Right forelimb (tissue), 1 donor: Measurements from ENCODE around the gene CNNM2.
"Not testable (repeated sequence)": the region's sequence is repeated elsewhere in the genome, so short reads cannot be mapped to it uniquely, and the experiment has no call there.

Experiments used
- DNase-seq: peaks from one replicate; pipeline ENCODE4 v3.0.0-alpha.2; 2018

The CNNM2 gene

DNA sequence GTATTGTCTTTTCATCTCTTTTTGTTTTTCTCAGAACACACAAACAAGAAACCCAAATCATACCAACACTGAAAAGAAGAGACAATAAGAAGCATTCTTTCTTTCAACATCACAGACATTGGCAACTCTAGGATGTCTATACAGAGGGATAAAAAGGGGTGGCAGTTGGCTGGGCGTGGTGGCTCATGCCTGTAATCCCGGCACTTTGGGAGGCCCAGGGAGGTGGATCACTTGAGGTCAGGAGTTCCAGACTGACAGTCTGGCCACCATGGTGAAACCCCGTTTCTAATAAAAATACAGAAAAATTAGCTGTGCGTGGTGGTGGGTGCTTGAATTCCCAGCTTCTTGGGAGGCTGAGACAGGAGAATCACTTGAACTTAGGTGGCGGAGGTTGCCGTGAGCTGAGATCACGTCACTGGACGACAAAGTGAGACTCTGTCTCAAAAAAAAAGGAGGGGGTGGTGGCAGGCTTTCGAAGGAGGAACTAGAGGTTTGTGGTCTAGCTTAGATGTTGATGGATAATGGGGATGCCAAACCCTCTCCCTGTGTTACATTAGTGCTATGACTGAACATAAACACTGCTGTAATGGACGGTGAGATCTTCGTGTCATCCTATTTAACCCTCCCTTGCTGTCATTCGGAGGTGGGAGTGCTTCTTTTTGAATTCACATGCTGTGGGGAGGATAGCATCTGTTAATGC, 9.4 kb downstream of the CNNM2 start:
- DNase-seq, result no peak

GRCh38 chr10:102928442-102928841, 10.3 kb downstream of the CNNM2 start:
- not testable (repeated sequence) for DNase-seq

DNA sequence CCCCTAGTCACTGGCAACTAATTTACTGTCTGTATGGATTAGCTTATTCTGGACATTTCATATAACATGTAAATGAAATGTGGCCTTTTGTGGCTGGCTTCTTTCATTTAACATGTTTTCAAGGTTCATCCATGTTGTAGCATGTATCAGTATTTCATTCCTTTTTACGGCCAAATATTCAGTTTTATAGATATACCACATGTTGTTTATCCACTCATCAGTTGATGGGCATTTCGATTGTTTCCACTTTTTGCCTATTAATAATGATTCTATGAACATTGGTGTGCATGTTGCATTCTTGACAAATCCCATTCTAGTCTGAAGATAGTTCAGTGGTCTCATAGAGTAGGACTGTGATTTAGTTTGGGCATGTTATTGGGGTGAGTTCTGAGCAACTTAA, 12.6 kb downstream of the CNNM2 start:
- no peak for DNase-seq

DNA sequence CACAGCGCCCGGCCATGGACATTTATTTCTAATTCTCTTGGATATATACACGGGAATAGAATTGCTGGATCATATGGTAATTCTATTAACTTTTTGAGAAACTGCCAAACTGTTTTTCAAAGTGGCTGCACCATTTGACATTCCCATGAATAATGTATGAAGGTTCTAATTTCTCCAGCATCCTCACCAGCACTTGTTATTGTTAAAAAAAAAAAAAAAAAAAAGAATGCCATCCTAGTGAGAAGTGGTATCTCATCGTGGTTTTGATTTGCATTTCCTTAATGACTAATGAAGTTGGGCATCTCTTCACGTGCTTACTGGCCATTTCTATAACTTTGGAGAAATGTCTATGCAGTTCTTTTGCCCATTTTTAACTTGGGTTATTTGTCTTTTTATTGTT, 13.5 kb downstream of the CNNM2 start:
- DNase-seq, result no peak

DNA sequence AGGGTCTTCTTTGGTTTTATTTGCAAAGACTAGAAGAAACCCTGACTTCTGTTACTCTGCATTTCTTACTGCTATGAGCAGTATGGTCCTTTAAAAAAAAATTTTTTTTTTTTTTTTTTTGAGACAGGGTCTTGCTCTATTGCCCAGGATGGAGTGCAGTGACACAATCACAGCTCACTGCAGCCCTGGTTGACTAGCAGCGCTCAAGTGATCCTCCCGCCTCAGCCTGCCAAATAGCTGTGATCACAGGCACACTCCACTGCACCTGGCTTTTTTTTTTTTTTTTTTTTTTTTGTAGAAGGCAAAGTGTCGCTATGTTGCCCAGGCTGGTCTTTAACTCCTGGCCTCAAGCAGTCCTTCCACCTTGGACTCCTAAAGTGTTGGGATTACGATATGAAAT, 17.4 kb downstream of the CNNM2 start:
- no peak for DNase-seq

DNA sequence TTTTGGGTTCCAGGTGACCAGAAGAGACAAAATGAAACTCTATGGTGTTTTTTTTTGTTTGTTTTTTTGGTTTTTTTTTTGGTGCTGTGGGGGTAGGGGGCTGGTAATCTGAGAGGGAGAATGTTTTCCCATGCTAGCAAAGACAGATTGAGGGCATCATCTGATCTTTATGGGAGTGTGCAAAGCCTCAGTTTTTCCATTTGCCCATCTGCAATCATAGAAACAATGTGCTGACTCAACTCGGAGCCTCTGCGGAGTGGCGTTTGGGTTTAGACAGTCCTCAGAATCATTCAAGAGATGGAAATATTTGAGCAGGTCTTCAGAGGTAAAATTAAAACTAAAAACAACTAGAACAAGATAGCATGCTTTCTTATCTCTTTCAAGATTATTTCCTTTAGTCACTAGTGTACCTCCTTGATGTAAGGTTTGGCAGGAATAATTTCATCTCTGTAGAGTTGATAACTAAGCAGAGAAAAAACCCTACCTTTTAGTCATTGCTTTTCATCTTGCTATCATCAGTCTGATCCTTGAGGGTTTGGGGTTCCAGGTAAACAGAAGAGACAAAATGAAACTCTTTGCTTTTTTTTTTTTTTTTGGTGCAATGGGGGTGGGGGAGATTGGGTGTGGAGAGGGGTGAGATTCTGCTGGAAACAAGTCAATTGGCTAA, 18.0 kb downstream of the CNNM2 start:
- no peak for DNase-seq

GRCh38 chr10:102941401-102941800, 23.3 kb downstream of the CNNM2 start:
- DNase-seq, result no peak

DNA sequence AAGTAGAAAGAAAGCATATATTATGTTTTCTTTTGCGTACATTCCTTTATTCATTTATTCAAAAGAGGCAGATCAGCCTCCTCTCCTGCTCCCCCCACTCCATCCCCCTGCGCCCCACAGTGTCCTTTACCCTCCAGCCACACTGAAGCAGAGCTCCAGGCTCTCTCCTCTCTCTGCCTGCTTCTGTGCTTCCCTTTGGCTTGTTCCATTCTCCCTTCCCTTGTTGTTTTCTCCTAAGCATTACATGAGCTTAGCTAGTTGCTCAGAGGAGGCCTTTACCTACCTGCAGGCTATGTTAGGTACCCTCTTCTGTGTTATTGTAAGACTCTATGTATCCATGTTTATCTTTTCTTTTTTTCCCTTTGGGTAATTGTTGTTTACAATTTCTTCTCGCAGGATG, 27.4 kb downstream of the CNNM2 start:
- no peak for DNase-seq

GRCh38 chr10:102945962-102946361, 27.9 kb downstream of the CNNM2 start:
- no peak for DNase-seq

DNA sequence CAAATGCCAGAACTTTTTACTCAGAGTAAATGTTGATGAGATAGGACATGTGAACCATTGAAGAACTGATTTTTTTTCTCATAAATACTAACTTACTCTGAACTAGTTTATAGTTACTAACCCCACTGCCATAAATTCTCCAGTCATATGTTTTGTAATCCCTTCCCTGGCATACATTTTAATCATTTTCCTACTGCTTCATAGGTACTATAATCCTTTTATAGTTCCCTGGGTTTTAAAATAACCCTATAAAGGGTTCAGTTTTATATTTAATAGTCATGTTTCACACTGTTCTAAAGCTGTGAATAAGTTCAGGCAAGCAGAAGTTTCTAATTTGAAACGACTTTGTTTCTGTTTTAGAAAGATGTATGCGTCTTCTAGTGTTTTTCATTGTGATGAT, 28.9 kb downstream of the CNNM2 start:
- DNase-seq, result no peak

GRCh38 chr10:102948176-102948575, 30.1 kb downstream of the CNNM2 start:
- DNase-seq, result no peak

DNA sequence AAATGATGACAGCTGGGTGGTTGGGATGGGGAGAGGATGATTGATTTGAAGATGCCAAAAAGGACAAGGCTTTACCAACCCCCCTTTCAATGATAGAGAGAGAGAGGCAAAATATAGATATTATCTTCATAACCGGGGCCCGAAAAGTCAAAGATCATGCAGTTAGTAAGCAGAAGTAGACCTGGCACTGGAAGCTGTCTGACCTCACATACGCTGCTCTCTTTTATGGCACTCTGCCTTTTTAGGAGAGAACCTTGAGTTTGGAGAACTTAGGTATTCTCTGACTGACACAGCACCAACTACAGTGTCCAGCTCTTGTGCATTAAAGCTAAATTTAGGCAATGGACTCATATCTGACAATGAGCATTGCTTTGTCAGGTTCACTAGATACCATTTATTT, 30.7 kb downstream of the CNNM2 start:
- DNase-seq, result no peak

DNA sequence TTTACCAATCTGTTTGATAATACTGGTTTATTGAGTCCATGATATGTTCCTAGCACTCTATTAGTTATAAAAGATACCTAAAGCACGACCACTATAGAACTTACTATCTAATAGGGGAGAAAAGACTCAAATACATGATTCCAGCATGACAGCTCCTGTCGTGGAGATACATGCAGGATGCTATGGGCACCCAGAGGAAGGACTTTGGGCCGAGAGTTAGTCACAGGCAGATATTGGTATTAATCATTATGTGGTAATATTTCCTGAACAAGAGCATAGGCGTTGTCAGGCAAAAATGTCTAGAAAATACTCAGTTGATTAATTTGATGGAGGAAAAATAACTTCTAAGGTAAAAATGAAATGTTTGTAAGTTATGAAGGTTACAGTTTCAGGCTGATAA, 31.8 kb downstream of the CNNM2 start:
- DNase-seq, result no peak

DNA sequence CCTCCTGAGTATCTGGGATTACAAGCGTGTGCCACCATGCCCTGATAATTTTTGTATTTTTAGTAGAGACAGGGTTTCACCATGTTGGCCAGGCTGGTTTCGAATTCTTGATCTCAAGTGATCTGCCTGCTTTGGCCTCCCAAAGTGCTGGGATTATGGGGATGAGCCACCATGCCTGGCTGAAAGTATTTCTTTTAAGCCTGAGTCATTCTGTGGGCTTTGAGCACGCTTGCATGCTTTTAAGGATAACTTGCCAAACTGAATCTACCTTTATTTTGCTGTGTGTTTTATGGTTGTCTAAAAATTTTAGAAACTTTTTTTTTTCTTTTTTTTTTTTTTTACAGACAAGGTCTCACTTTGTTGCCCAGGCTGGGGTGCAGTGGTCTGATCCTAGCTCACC, 33.2 kb downstream of the CNNM2 start:
- no peak for DNase-seq

GRCh38 chr10:102959360-102959759, 41.3 kb downstream of the CNNM2 start:
- no peak for DNase-seq

- DNase-seq, result no peak
Observed at GRCh38 chr10:102960157-102960556, 42.1 kb downstream of the CNNM2 start.

DNA sequence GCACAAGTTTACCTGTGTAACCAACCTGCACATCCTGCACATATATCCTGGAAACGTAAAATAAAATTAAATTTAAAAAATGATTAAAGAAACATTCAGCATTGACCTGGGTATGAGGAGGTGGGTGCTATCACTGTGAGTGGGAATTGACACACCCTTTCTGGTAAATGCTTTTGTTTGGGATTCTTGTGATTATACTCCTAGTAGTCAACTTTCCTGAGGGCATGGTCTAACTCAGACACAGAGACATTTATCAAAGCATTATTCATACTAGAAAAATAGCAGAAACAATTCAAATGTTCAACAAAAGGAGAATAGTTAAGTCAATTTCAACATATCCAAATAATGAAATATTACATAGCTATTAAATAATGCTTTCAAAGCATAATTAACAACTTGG, 44.2 kb downstream of the CNNM2 start:
- no peak for DNase-seq

DNA sequence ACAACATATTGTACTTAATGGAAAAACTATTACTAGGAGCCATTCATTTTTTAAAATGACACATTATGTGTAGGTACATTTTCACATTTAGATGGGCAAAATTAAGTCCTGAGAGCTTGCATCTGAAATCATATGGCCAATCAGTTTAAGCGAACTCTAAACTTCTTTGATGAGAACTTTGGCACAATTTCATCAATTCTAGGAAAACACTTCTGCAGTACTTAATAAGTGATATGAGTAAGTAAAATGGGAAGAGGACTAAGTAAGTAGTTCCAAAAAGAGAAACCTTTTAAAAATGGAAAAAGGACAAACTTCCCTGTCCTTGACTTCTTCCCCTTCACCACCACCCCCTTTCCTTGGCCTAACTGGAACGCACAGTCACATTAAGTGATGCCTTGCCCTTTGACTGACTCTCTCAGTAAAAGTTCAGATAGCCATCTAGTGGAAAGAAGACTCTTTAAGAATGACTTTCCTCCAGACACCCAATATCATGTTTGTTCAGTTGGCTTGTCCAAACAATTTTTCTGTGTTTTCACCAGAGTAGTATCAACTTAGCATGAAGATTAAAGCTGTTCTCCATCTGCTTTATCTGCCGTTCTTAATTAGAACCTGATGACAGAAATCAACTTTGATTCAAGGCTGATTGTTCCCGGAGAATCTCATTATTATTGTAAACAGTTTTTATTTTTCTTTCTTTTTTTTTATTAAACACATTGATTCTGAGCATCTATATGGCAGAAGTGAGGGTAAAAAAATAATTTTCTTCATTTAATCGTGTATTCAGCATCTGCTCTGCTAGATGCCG, 45.1 kb downstream of the CNNM2 start:
- no peak for DNase-seq

DNA sequence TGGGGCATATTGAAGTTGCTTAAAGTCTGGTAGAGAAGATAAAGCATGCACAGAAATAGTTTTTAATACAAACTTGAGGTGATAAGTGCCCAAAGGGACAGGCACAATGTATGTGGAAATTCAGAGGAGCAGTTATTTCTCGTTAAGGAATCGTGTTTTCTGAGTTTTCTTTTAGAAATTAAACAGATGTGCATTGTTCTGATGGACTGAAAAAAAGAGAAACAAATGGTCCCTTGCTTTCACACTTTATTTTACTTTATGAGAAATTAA, 45.6 kb downstream of the CNNM2 start:
- DNase-seq, result no peak

GRCh38 chr10:102964064-102964463, 46.0 kb downstream of the CNNM2 start:
- not testable (repeated sequence) for DNase-seq

DNA sequence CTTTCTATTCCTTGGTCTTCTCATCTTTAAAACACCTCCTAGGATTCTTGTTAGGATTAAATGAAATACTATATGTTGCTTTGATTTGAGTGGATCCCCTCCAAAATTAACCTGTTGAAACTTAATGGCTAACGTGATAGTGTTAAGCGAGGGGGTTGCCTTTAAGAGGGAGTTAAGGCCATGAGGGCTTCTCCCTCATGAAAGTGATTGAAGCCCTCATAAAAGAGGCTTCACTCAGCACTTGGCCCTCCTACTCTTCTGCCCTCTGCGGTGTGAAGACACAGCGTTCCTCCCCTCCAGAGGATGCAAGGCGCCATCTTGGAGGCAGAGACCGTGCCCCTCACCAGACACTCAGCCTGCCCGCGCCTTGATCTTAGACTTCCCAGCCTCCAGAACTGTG, 46.6 kb downstream of the CNNM2 start:
- no peak for DNase-seq

DNA sequence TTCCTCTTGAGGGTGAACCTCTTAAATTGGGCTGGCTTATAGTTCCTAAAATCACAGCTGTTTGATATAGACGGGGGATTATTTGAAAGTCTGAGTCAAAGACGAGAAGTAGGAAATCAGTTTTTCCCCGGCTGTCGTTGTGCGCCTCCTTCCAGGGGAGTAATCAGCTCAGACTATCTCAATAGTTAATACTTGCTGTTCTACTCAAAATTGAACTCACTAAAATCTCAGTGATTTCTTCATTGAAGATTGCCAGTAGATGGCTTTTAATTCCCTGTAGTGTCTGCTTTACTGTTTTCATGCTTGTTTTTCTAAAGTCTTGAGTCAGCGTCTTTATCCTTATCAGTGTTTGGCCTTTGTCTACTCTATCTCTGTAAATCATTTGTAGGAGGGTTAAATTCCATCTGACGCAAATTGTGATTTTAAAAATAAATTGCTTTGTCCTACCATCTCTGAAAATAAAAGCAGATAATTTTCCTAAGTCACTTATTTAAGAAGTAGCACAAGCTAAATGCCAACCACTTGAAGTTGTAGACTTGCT, 47.3 kb downstream of the CNNM2 start:
- no peak for DNase-seq

GRCh38 chr10:102967123-102967522, 49.0 kb downstream of the CNNM2 start:
- DNase-seq, result no peak
